Spleen (tissue), 11 donors: Measurements from ENCODE around the gene EHMT2. TPM values are rescaled to one million over a fixed set of nuclear protein-coding genes. Genes with fewer than 3 reads are reported as not detected.

ENCODE experiments used
- DNase-seq: peaks from one replicate; pipeline ENCODE4 v3.0.0-alpha.2; 2020
- H3K27ac ChIP-seq, 8 donors: fragments of 200-600 bp; sonication (generic) in 7 of 8; 1 replicate in 4 of 8; 2 replicates in 4 of 8; pipeline versions ENCODE4 v1.5.0 to v1.8.0; 2016 to 2021; ENCODE audit warnings: inconsistent platforms in 4 of 8, mild to moderate bottlenecking in 4 of 8, moderate library complexity in 1 of 8
- H3K27me3 ChIP-seq, 7 donors: fragments of 200-600 bp; sonication (generic) in 6 of 7; replicated peaks in 1 of 7; 1 replicate in 4 of 7; 2 replicates in 3 of 7; pipeline versions ENCODE4 v1.5.0 to v1.8.0; 2016 to 2021; ENCODE audit warnings: inconsistent platforms in 3 of 7, mild to moderate bottlenecking in 1 of 7
- H3K36me3 ChIP-seq, 6 donors: fragments of 200-600 bp; sonication (generic) in 5 of 6; 1 replicate in 4 of 6; 2 replicates in 2 of 6; pipeline versions ENCODE4 v1.5.0 to v1.8.0; 2016 to 2021; ENCODE audit warnings: inconsistent platforms in 2 of 6
- H3K4me1 ChIP-seq, 6 donors: fragments of 200-600 bp; sonication (generic) in 5 of 6; 1 replicate in 3 of 6; 2 replicates in 3 of 6; pipeline versions ENCODE4 v1.5.0 to v1.8.0; 2016 to 2021; ENCODE audit warnings: inconsistent platforms in 3 of 6
- H3K4me3 ChIP-seq, 8 donors: fragments of 200-600 bp; sonication (generic) in 7 of 8; 1 replicate in 4 of 8; 2 replicates in 4 of 8; pipeline versions ENCODE4 v1.5.0 to v1.8.0; 2016 to 2021; ENCODE audit warnings: inconsistent platforms in 4 of 8, mild to moderate bottlenecking in 4 of 8, moderate library complexity in 2 of 8
- H3K9me3 ChIP-seq, 8 donors: fragments of 200-600 bp; sonication (generic) in 7 of 8; 1 replicate in 4 of 8; 2 replicates in 4 of 8; pipeline versions ENCODE4 v1.5.0 to v1.8.0; 2016 to 2021; ENCODE audit warnings: inconsistent platforms in 4 of 8
- POLR2A ChIP-seq, 3 donors: fragments of 450-650 bp; IDR thresholded peaks; one replicate each; pipeline ENCODE4 v1.5.1; 2017; ENCODE audit warnings: antibody characterized with exemption in 3 of 3, mild to moderate bottlenecking in 1 of 3
- POLR2AphosphoS5 ChIP-seq, 3 donors: sonication (generic); formaldehyde crosslinking; IDR thresholded peaks; one replicate each; pipeline ENCODE4 v1.5.1; 2017; ENCODE audit warnings: antibody characterized with exemption in 3 of 3
- WGBS, 5 donors: extraction: QIAGEN DNeasy Blood & Tissue Kit in 3 of 5; methylation state at CpG; one replicate each; pipeline versions ENCODE4 v1.1.5 to v1.1.7; 2013 to 2018; 5-methylcytosine and 5-hydroxymethylcytosine counted together
- intact Hi-C: fragments of 100-400 bp; cut with DNase I; formaldehyde crosslinking; loops from one replicate; pipeline ENCODE4 v1.15.0; 2023; ENCODE audit warnings: low total_unique reads
- polyA plus RNA-seq, 3 donors: library from polyadenylated mRNA; stranded (reverse); fragments of 200-250 nt; gene quantifications; one replicate each; pipeline ENCODE4 v1.2.1, GENCODE V29; 2013
- total RNA-seq, 7 donors: library from RNA; depleted of rRNA in 3 of 7; stranded (reverse); fragments of >200 nt in 3 of 7; fragmentation: NEBNext Ultra II Directional in 4 of 7; extraction: Animal tissue kit (Norgen Biotek cat#: 25700) in 4 of 7; gene quantifications; one replicate each; pipeline versions ENCODE4 v1.1.0 to v1.2.1, GENCODE V29; 2016 to 2021
- TF ChIP-seq, protein P1 (sequence below), 11 experiments: fragments of 200-600 bp in 7 of 11; fragments of 450-650 bp in 4 of 11; sonication (generic) in 4 of 11; IDR thresholded peaks in 8 of 11; conservative IDR thresholded peaks in 3 of 11; 1 replicate in 7 of 11; 2 replicates in 4 of 11; pipeline versions ENCODE4 v1.4.0 to v1.8.0; 2016 to 2021; ENCODE audit warnings: antibody characterized with exemption in 11 of 11, inconsistent platforms in 4 of 11, mild to moderate bottlenecking in 1 of 11
- donor health status: healthy with polysubstance abuse.
- donor health status: DM: no; HTN: no; CAD: no; lungs with moderate emphysema.
- donor health status: DM: no; HTN: no; CAD: no.
- donor health status: Bipolar disorder and iron deficiency.
- donor health status: healthy.
- donor health status: DM: no; HTN: no; CAD: no.
- donor health status: DM: yes; HTN: yes; CAD: no.

Gene EHMT2
- total and polyA plus RNA-seq, 10 donors, result 36.5 to 66.1 (median 50.1) TPM

DNA sequence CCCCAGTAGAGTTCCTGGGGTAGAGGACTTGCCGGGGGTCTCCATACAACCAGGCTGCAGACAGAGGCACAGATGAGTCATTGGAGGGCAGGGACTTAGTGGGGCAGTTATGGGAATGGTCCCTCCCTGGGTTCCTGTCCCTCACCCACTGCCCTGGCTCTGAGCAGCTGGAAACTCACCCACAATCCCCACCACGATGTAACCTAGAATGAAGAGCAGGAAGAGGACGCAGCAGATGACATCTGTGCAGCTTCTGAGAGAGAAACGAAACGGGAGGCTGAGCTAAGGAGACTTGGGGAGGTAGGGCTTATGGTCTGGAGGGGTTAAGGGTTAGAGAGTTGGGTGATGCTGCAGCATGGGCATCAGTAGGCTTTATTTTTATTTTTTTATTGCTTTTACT lies 21.6 kb downstream of the EHMT2 start:
- no peak overlapping the region for H3K27ac ChIP-seq
- no peaks in the 10 kb centered on the region for H3K27me3 ChIP-seq
- H3K4me1 ChIP-seq, result peaks cover 0 to 31% (median 6%) of the 10 kb centered on the region in 6 donors
- peaks cover 0 to 18% (median 16%) of the 10 kb centered on the region in 6 donors for H3K36me3 ChIP-seq
- H3K4me3 ChIP-seq, result no peak overlapping the region
- intact Hi-C loops, result no loop called here
- no peaks in the 10 kb centered on the region for H3K9me3 ChIP-seq
- DNase-seq, result no peak
- 41 to 64% (median 55%) methylated on average over 5 of the region's 5 CpGs for WGBS, 5 donors
- TF ChIP-seq POLR2AphosphoS5 (IDR thresholded peaks at IDR 0.05) (no peak), POLR2A (IDR thresholded peaks at IDR 0.05) (no peak)
- TF ChIP-seq, protein P1, sequence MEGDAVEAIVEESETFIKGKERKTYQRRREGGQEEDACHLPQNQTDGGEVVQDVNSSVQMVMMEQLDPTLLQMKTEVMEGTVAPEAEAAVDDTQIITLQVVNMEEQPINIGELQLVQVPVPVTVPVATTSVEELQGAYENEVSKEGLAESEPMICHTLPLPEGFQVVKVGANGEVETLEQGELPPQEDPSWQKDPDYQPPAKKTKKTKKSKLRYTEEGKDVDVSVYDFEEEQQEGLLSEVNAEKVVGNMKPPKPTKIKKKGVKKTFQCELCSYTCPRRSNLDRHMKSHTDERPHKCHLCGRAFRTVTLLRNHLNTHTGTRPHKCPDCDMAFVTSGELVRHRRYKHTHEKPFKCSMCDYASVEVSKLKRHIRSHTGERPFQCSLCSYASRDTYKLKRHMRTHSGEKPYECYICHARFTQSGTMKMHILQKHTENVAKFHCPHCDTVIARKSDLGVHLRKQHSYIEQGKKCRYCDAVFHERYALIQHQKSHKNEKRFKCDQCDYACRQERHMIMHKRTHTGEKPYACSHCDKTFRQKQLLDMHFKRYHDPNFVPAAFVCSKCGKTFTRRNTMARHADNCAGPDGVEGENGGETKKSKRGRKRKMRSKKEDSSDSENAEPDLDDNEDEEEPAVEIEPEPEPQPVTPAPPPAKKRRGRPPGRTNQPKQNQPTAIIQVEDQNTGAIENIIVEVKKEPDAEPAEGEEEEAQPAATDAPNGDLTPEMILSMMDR (IDR thresholded peaks at IDR 0.05 in 8 of 11, conservative IDR thresholded peaks at IDR 0.05 in 3 of 11), result no peak

DNA sequence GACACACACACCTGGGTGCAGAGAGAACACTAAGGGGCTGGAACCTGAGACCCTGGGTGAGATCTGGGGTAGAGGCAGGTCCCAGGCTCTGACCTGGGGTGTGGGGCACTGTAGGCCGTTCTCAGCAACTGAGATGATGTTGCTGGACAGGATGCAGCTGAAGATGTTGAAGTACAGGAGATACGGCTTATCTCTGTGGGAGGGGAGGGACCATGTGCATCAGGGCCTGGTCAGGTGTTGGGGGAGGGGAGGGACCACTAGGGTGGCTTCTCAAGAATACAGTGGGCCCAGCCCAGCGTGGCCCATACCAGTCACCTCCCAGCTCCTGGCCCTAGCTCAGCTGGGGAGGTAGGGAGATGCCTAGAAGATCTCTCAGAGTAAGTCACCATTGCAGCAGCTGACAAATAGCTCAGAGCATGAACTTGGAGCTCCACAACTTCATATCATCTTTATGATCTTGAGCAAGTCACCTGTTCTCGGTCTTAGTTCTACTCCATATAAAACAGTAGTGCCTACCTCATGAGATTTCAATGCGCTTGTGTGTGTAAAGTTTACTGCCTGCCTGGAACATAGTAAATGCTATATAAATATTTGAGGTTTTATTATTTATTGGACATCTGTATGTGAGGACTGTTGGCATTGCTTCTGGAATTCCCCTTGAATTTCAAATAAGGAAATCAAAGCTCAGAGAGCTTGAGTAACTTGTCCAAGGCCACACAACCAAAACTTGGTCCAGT lies 22.5 kb downstream of the EHMT2 start:
- no peak for DNase-seq
- Histone ChIP-seq H3K36me3 (peaks cover 0 to 9% (median 7%) of the 10 kb centered on the region in 6 donors), H3K4me1 (peaks cover 0 to 40% (median 6%) of the 10 kb centered on the region in 6 donors), H3K27me3 (no peaks in the 10 kb centered on the region), H3K9me3 (no peaks in the 10 kb centered on the region), H3K27ac (no peak overlapping the region), H3K4me3 (no peak overlapping the region)
- WGBS, 5 donors, result 65 to 79% (median 73%) methylated on average over 5 of the region's 5 CpGs
- intact Hi-C loops, result no loop called here
- TF ChIP-seq, protein P1 (IDR thresholded peaks at IDR 0.05 in 8 of 11, conservative IDR thresholded peaks at IDR 0.05 in 3 of 11), result no peak
- TF ChIP-seq POLR2A (IDR thresholded peaks at IDR 0.05) (no peak), POLR2AphosphoS5 (IDR thresholded peaks at IDR 0.05) (no peak)

DNA sequence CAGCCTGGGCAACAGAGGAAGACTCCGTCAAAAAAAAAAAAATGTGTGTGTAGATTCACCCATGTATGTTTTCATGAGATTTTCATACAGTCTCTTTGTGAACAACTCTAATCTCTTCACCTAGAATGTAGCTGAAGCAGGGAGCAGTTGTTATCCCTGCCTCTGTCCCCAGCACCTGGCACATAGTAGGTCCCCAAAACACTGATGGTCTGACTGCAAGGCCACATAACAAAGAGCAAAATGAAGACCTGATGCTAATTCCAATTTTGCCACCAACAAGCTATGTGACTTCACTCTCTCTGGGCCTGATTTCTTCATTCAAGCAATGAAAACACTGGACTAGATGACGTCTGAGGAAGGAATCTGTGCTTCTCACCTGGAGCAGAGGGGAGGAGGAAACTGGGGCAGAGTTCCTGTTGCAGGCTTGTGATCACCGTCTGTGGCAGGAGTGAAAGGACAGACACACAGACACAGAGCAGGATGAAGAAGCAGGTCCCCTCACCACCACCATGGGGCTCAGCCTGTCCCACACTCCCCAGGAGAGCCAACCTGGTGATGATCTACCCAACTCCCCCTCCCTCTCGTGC lies 23.3 kb downstream of the EHMT2 start:
- no peaks in the 10 kb centered on the region for H3K9me3 ChIP-seq
- H3K27ac ChIP-seq, result no peak overlapping the region
- peaks cover 0 to 1% (median 0%) of the 10 kb centered on the region in 6 donors for H3K36me3 ChIP-seq
- peaks cover 0 to 40% (median 6%) of the 10 kb centered on the region in 6 donors for H3K4me1 ChIP-seq
- no peaks in the 10 kb centered on the region for H3K27me3 ChIP-seq
- 48 to 63% (median 50%) methylated on average over 4 of the region's 4 CpGs for WGBS, 5 donors
- intact Hi-C loops, result no loop called here
- no peak for TF ChIP-seq POLR2AphosphoS5 (IDR thresholded peaks at IDR 0.05)
- TF ChIP-seq, protein P1 (IDR thresholded peaks at IDR 0.05 in 8 of 11, conservative IDR thresholded peaks at IDR 0.05 in 3 of 11), result no peak
- no peak for TF ChIP-seq POLR2A (IDR thresholded peaks at IDR 0.05)
- no peak for DNase-seq
- no peak overlapping the region for H3K4me3 ChIP-seq

DNA sequence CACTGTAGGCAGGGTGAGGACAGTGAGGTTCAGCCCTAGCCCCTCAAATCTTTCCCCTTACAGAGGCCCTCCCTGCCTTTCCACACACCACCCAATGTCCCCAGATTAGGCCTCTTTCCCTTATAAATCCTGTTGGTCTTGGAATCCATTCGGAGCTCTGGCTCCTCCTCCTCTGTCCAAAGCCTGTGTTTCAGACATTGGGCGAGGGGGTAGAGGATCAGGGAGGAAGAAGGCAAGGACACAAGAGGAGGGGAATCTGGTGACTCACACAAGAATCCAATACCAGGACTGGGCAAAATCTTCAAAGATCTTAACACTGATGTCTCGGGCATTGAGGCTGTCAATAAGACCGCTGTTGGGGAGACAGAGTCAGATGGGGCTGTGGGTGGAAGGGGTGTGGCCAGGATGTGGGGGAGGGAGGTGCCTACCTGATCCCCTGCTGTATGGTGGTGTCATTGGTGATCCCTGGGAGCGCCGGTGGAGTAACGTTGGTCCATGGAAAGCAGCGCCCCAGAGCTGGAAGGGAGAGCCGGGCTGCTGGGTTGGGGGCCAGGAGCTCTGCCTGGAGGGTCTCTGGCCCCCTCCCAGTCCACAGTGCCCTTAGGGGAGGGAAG lies 26.3 kb downstream of the EHMT2 start:
- Histone ChIP-seq H3K9me3 (no peaks in the 10 kb centered on the region), H3K4me3 (no peak overlapping the region), H3K27me3 (no peaks in the 10 kb centered on the region), H3K27ac (peak overlapping the region in 3 of 8 donors; percentile 17 to 57 (median 44)), H3K4me1 (peaks cover 0 to 20% (median 0%) of the 10 kb centered on the region in 6 donors), H3K36me3 (no peaks in the 10 kb centered on the region)
- WGBS, 5 donors, result 64 to 71% (median 69%) methylated on average over 9 of the region's 9 CpGs
- TF ChIP-seq, protein P1 (IDR thresholded peaks at IDR 0.05 in 8 of 11, conservative IDR thresholded peaks at IDR 0.05 in 3 of 11), result no peak
- TF ChIP-seq POLR2AphosphoS5 (IDR thresholded peaks at IDR 0.05), result no peak
- no peak for TF ChIP-seq POLR2A (IDR thresholded peaks at IDR 0.05)
- no peak for DNase-seq
- intact Hi-C loops, result no loop called here
